ENCODE measurements around the gene ZFC3H1. TPM values are rescaled to one million over a fixed set of nuclear protein-coding genes. Genes with fewer than 3 reads are reported as not detected.

ZFC3H1 gene, protein sequence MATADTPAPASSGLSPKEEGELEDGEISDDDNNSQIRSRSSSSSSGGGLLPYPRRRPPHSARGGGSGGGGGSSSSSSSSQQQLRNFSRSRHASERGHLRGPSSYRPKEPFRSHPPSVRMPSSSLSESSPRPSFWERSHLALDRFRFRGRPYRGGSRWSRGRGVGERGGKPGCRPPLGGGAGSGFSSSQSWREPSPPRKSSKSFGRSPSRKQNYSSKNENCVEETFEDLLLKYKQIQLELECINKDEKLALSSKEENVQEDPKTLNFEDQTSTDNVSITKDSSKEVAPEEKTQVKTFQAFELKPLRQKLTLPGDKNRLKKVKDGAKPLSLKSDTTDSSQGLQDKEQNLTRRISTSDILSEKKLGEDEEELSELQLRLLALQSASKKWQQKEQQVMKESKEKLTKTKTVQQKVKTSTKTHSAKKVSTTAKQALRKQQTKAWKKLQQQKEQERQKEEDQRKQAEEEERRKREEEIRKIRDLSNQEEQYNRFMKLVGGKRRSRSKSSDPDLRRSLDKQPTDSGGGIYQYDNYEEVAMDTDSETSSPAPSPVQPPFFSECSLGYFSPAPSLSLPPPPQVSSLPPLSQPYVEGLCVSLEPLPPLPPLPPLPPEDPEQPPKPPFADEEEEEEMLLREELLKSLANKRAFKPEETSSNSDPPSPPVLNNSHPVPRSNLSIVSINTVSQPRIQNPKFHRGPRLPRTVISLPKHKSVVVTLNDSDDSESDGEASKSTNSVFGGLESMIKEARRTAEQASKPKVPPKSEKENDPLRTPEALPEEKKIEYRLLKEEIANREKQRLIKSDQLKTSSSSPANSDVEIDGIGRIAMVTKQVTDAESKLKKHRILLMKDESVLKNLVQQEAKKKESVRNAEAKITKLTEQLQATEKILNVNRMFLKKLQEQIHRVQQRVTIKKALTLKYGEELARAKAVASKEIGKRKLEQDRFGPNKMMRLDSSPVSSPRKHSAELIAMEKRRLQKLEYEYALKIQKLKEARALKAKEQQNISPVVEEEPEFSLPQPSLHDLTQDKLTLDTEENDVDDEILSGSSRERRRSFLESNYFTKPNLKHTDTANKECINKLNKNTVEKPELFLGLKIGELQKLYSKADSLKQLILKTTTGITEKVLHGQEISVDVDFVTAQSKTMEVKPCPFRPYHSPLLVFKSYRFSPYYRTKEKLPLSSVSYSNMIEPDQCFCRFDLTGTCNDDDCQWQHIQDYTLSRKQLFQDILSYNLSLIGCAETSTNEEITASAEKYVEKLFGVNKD (N-terminal part only)
- polyA plus RNA-seq (2011; rRNA removed) (38.4 and 55.5 TPM in 2 replicates), polyA minus RNA-seq (2011; rRNA and poly(A)+ RNA removed) (20.5 and 46.7 TPM in 2 replicates)

DNA sequence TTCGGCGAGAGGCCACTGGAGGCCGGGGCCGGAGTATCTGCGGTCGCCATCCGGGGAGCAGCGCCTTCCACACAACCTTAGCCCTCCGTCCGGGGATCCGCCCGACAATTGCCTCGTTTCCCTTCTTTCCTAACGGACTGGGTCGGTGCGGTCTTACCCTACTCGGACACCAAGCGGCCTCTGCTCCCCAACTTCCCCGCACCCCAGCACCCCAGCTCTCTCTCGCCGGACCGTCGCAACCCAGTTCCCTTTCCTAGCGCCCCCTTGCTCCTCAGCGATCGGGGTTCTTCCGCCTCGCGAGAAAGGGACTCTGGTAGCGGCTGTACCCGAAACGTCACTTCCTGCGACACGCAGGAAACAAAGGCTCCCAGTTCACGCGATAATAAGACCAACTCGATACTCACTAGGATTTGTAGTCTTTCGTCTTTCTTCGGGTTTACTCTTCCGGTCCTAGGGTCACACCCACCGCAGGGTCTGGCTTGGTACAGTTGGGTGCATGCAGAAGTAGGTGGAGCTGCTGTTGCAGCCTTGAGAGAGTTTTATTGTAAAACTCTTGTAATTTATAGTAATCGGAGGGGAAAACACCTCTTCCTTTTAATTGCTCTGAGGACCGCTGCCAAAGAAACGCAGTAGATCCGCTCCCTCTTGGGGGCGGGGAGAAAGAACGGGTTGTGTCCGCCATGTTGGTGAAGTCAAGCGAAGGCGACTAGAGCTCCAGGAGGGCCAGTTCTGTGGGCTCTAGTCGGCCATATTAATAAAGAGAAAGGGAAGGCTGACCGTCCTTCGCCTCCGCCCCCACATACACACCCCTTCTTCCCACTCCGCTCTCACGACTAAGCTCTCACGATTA, at the start of gene ZFC3H1, which contains the start of gene THAP2:
TSS of gene ZFC3H1 (minus strand) at position 288 of the 850 bp plus-strand sequence. CDS start at position 50, 238 bp downstream.
TSS of gene THAP2 (plus strand) at position 741 of the 850 bp plus-strand sequence. CDS start 209 bp downstream, outside the sequence.
- DNase-seq (ENCODE audit: low read depth, low spot score) = peak; percentile 98
- Histone ChIP-seq H3K27ac (ENCODE audit: low read depth, low read length) (peak within 1 kb of the TSS; percentile 98), H3K9me3 (ENCODE audit: control insufficient read depth, insufficient read depth, low read length) (no peaks in the 10 kb centered on the region; the same call in 1 of the 2 replicates), H3K27me3 (ENCODE audit: control insufficient read depth, insufficient read depth, low read length) (no peaks in the 10 kb centered on the region), H3K4me3 (ENCODE audit: low read depth, low read length) (peak within 1 kb of the TSS; percentile 96)
- TF ChIP-seq, protein P1, sequence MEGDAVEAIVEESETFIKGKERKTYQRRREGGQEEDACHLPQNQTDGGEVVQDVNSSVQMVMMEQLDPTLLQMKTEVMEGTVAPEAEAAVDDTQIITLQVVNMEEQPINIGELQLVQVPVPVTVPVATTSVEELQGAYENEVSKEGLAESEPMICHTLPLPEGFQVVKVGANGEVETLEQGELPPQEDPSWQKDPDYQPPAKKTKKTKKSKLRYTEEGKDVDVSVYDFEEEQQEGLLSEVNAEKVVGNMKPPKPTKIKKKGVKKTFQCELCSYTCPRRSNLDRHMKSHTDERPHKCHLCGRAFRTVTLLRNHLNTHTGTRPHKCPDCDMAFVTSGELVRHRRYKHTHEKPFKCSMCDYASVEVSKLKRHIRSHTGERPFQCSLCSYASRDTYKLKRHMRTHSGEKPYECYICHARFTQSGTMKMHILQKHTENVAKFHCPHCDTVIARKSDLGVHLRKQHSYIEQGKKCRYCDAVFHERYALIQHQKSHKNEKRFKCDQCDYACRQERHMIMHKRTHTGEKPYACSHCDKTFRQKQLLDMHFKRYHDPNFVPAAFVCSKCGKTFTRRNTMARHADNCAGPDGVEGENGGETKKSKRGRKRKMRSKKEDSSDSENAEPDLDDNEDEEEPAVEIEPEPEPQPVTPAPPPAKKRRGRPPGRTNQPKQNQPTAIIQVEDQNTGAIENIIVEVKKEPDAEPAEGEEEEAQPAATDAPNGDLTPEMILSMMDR (IDR thresholded peaks at IDR 0.05; ENCODE audit: low read depth, low read length) = peak; percentile 45
- CTCF ChIA-PET = interaction anchor here (0.8 to 5.5 kb wide), 13 partner anchors 14 to 91 kb away, joined by 3 to 35 read pairs (median 4); partner anchors contain the start of genes RAB21 and TMEM19
- POLR2A ChIA-PET = interaction anchor here (0.7 to 3.6 kb wide), 7 partner anchors 20 to 91 kb away, joined by 3 to 41 read pairs (median 4); partner anchors contain the start of genes RAB21 and TMEM19

DNA sequence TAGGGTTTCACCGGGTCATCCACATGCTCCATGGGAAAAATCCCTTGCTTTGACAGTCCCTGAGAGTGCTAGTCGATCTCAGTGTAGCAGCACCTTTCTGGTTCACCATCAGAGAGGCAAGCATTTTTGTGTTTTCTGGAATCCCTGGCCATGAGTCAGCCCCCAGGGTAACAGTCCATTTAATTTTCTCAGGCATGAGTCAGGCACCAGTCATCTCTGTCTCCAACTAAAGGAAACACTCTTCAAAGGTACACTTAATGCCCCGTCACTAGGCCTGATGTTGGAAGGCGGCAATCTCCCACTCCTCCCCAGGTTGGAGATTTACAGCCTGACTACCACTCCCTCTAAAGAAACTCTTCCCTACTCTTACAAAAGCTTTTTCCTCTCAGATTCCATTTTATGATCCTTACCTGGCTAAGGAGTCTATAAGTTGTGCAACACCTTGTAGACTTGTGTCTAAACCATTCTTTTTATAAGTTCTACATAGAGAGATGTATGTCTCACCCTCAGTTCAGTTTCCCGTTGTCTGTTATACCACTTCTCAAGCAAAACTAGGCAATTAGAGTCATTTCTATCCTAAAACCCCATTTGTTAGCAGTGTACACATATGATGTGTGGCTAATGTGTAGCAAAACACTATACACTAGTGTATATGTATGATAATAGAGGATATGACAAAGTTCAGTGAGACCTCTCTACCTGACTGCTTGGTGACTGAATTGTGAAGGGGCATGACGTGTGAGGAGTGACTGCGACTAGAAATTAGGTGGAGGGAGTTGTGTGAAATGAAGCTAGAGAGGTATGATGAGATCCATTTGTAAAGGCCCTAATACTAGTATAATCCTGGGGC, 46.9 kb upstream of the ZFC3H1 start:
- ChIA-PET POLR2A (interaction anchor here (0.6 kb wide), 1 partner anchor 47 kb away, joined by 3 read pairs; no protein-coding TSS in a partner anchor), CTCF (interaction anchor here (0.6 to 1.9 kb wide), 2 partner anchors 37 to 80 kb away, joined by 3 to 9 read pairs; no protein-coding TSS in a partner anchor)
- H3K9me3 ChIP-seq (ENCODE audit: control insufficient read depth, insufficient read depth, low read length) = no peaks in the 10 kb centered on the region
- peak; percentile 50 for DNase-seq (ENCODE audit: low read depth, low spot score)
- no peak overlapping the region for H3K27ac ChIP-seq (ENCODE audit: low read depth, low read length)
- no peaks in the 10 kb centered on the region for H3K27me3 ChIP-seq (ENCODE audit: control insufficient read depth, insufficient read depth, low read length)
- no peak overlapping the region for H3K4me3 ChIP-seq (ENCODE audit: low read depth, low read length)
- TF ChIP-seq, protein P1 (IDR thresholded peaks at IDR 0.05; ENCODE audit: low read depth, low read length) = no peak

DNA sequence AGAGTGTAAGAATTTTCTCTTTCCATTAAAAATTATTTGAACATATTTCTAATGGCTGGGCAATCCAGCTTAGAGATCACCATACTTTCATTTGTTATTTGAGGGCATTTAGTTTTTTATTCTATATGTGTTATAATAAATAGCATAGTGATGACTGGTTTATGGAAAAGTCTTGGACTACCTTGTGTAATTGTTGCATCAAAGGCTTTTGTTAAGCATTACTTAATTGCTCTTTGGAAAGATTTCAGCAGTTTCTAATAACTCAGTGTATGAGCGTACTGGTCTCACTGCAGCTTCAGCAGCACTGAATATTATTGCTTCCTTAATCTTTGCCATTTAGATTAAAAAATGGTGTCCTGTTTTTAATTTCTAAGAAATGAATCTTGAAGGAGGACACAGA, 45.0 kb upstream of the ZFC3H1 start:
- no peak for DNase-seq (ENCODE audit: low read depth, low spot score)
- ChIA-PET CTCF (interaction anchor here (1.2 to 1.9 kb wide), 2 partner anchors 15 to 39 kb away, joined by 3 to 9 read pairs; no protein-coding TSS in a partner anchor), POLR2A (interaction anchor here (0.6 kb wide), 1 partner anchor 248 kb away, joined by 3 read pairs; no protein-coding TSS in a partner anchor)
- Histone ChIP-seq H3K9me3 (ENCODE audit: control insufficient read depth, insufficient read depth, low read length) (no peaks in the 10 kb centered on the region), H3K27ac (ENCODE audit: low read depth, low read length) (no peak overlapping the region), H3K27me3 (ENCODE audit: control insufficient read depth, insufficient read depth, low read length) (no peaks in the 10 kb centered on the region), H3K4me3 (ENCODE audit: low read depth, low read length) (no peak overlapping the region)
- TF ChIP-seq, protein P1 (IDR thresholded peaks at IDR 0.05; ENCODE audit: low read depth, low read length) = no peak

Data from AG04450 (cell line).